Thymus (tissue), 11 donors: ENCODE measurements around the gene LY6G5C. TPM values are rescaled to one million over a fixed set of nuclear protein-coding genes. Genes with fewer than 3 reads are reported as not detected.

Experiments
- DNase-seq, 9 donors: peaks; one replicate each; pipeline ENCODE4 v3.0.0-alpha.2; 2013; ENCODE audit warnings: low spot score in 9 of 9, low read depth in 6 of 9, missing footprints in 1 of 9
- H3K27ac ChIP-seq, 2 donors: one replicate each; pipeline ENCODE4 v1.5.1; 2013; ENCODE audit warnings: control low read depth in 1 of 2, low read depth in 1 of 2, low read length in 1 of 2, mild to moderate bottlenecking in 1 of 2, moderate library complexity in 1 of 2
- H3K27me3 ChIP-seq, 2 donors: one replicate each; pipeline ENCODE4 v1.5.1; 2013; ENCODE audit warnings: low read length in 1 of 2; ENCODE audit not compliant: control insufficient read depth in 2 of 2, insufficient read depth in 1 of 2
- H3K36me3 ChIP-seq, 2 donors: one replicate each; pipeline ENCODE4 v1.5.1; 2013; ENCODE audit warnings: low read length in 1 of 2, mild to moderate bottlenecking in 1 of 2, moderate library complexity in 1 of 2; ENCODE audit not compliant: control insufficient read depth in 2 of 2, insufficient read depth in 2 of 2
- H3K4me1 ChIP-seq, 2 donors: one replicate each; pipeline ENCODE4 v1.5.1; 2013; ENCODE audit warnings: low read length in 2 of 2; ENCODE audit not compliant: control insufficient read depth in 2 of 2, insufficient read depth in 2 of 2
- H3K4me3 ChIP-seq, 2 donors: one replicate each; pipeline ENCODE4 v1.5.1; 2013; ENCODE audit warnings: low read length in 2 of 2, control low read depth in 1 of 2, mild to moderate bottlenecking in 1 of 2
- H3K9me3 ChIP-seq, 2 donors: one replicate each; pipeline ENCODE4 v1.5.1; 2013; ENCODE audit warnings: low read length in 1 of 2, mild to moderate bottlenecking in 1 of 2; ENCODE audit not compliant: control insufficient read depth in 2 of 2, insufficient read depth in 1 of 2
- WGBS: extraction: QIAGEN DNeasy Blood & Tissue Kit; methylation state at CpG from one replicate; pipeline ENCODE4 v1.1.7; 2013; 5-methylcytosine and 5-hydroxymethylcytosine counted together
- polyA plus RNA-seq: library from polyadenylated mRNA; stranded (reverse); fragments of 200-250 nt; gene quantifications from one replicate; pipeline ENCODE4 v1.2.3, GENCODE V29; 2013
- total RNA-seq: library from RNA; stranded (reverse); fragments of 120-200 nt; gene quantifications from one replicate; pipeline ENCODE4 v1.2.4, GENCODE V29; 2013
- donor health status: healthy.

Gene LY6G5C
- total and polyA plus RNA-seq, 2 donors: 0.90 to 9.1 TPM

DNA sequence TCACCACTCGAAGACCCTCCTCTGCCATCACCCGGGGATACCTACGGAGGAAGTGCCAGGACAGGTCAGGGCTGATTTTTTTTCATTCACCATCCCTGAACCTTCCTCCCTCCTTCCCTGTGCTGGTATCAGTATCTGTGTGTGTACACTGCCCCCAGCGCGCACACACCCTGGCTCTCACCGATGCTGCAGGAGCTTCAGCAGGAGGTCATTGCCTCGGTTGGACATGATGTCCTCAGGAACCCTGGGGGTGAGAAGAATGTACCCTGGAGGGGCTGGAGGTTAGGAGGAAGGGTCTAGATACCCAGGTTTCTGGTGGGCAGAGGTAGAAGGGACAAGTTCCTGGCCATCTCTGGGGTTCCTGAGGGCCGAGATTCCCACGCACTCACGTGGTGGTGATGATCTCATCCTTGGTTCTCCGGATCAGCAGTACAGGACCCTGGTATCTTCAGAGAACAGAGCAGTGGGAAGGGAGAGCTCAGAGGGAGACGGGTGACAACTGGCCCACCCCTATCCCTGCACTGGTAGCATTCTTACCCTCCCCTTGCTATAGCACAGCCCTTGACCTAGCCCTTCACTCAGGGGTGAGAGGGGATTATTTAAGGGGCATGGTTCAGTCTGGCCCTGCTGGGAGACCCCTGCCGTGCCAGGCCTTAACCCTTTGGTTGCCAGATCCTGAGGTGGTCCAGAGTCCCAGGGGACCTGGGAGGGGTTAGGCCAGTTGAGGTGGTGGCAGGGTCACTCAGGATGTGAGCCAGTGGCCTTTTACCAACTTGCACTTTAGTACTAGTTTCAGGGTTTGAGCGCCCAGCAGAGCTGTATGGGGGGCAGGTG, 7.2 kb upstream of the LY6G5C start:
- no peak for DNase-seq
- Histone ChIP-seq H3K36me3 (peaks cover 77 to 85% of the 10 kb centered on the region in 2 donors), H3K4me1 (no peaks in the 10 kb centered on the region), H3K4me3 (no peak overlapping the region), H3K27ac (no peak overlapping the region), H3K9me3 (no peaks in the 10 kb centered on the region), H3K27me3 (peaks cover 0 to 5% of the 10 kb centered on the region in 2 donors)
- 97% methylated on average over 14 of the region's 14 CpGs for WGBS

- H3K4me3 ChIP-seq: no peak overlapping the region
- H3K9me3 ChIP-seq: no peaks in the 10 kb centered on the region
- no peaks in the 10 kb centered on the region for H3K4me1 ChIP-seq
- H3K36me3 ChIP-seq: peaks cover 70 to 77% of the 10 kb centered on the region in 2 donors
- WGBS: 96% methylated on average over 8 of the region's 8 CpGs
- peaks cover 0 to 11% of the 10 kb centered on the region in 2 donors for H3K27me3 ChIP-seq
- DNase-seq: no peak
- no peak overlapping the region for H3K27ac ChIP-seq
Observed at GRCh38 chr6:31687321-31687720, 6.5 kb upstream of the LY6G5C start.

- Histone ChIP-seq H3K27me3 (peaks cover 0 to 19% of the 10 kb centered on the region in 2 donors), H3K4me1 (peaks cover 0 to 3% of the 10 kb centered on the region in 2 donors), H3K36me3 (peaks cover 64 to 71% of the 10 kb centered on the region in 2 donors), H3K9me3 (no peaks in the 10 kb centered on the region), H3K27ac (no peak overlapping the region), H3K4me3 (no peak overlapping the region)
- DNase-seq: no peak
- 97% methylated on average over 5 of the region's 5 CpGs for WGBS
Observed at GRCh38 chr6:31686483-31686882, 5.6 kb upstream of the LY6G5C start.

DNA sequence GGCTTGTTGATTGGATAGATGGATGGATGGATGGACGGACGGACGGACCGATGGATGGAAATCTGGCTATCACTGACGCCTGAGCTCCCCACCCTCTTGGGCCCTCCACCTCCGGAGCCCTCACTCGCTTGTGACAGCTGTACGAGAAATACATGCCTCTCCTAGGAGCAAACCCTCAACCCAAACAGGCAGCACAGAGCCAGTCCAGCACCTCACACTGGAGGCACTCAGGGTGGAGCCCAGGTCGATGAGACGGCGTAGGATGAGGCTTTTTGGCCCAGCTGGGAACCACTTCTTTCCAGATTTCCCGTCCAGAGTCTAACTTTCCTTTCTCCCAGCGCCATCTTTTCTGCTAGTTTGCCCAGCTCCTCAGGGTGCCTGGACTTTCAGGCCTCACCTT, 2.7 kb upstream of the LY6G5C start:
- DNase-seq: no peak
- H3K27me3 ChIP-seq: peaks cover 0 to 34% of the 10 kb centered on the region in 2 donors
- peaks cover 35 to 42% of the 10 kb centered on the region in 2 donors for H3K36me3 ChIP-seq
- no peak overlapping the region for H3K4me3 ChIP-seq
- peaks cover 2 to 20% of the 10 kb centered on the region in 2 donors for H3K4me1 ChIP-seq
- 95% methylated on average over 13 of the region's 13 CpGs for WGBS
- no peak overlapping the region for H3K27ac ChIP-seq
- no peaks in the 10 kb centered on the region for H3K9me3 ChIP-seq

DNA sequence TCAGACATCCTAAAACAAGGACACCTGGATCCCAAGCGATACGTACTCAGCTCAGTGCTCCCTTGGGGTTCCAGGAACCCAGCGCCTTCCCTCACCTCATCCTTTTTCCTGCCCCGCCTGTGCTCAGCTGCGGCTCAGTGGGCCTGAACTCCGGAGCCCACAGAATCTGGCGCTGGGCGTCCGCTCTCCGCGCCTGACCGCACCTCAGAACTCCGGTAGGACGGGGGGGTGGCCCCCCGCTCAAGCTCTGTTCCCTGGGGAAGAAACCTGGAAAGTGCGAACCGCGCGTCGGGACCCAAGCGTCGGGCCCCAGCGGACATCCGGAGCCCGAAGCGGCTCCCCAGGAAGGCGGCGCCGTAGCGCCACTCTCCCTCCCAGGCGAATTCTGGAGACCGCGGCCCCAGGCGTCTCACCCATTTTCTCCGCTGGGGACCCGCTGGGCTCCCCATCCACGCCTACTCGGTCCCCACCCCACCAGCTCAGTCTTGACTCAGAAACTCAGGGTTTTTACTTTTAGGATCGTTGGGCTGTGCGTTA, 336 bp upstream of the LY6G5C start:
- peaks cover 0 to 34% of the 10 kb centered on the region in 2 donors for H3K27me3 ChIP-seq
- H3K4me1 ChIP-seq: peaks cover 2 to 27% of the 10 kb centered on the region in 2 donors
- H3K27ac ChIP-seq: peak overlapping the region; percentile 37 to 46
- peak in 2 of 9 donors; percentile 43 to 65 for DNase-seq
- under 1% methylated on average over 40 of the region's 40 CpGs for WGBS
- peak overlapping the region; percentile 62 to 70 for H3K4me3 ChIP-seq
- no peaks in the 10 kb centered on the region for H3K9me3 ChIP-seq
- H3K36me3 ChIP-seq: peaks cover 11 to 18% of the 10 kb centered on the region in 2 donors

DNA sequence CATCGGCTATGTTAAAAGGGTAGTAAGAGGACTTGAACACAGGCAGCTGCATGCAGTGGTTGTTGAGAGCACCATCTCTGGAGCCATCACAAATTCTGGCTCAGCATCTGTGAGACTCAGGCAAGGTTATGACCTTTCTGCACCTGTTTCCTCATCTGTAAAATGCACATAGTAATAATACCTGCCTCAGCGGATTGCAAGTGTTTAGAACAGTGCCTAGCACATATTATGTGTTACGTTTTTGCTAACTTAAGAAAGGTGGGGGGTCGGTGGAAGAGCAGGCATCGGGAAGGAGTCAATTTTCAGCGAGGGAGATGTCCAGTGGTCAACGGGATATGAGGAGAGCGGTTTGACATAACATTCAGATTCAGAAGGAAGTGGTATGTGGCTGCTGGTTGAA, 2.9 kb downstream of the LY6G5C start:
- H3K27ac ChIP-seq: no peak overlapping the region
- DNase-seq: no peak
- peaks cover 0 to 28% of the 10 kb centered on the region in 2 donors for H3K27me3 ChIP-seq
- no peaks in the 10 kb centered on the region for H3K9me3 ChIP-seq
- H3K36me3 ChIP-seq: peaks cover 11 to 17% of the 10 kb centered on the region in 2 donors
- 89% methylated on average over 8 of the region's 8 CpGs for WGBS
- peaks cover 2 to 27% of the 10 kb centered on the region in 2 donors for H3K4me1 ChIP-seq
- H3K4me3 ChIP-seq: no peak overlapping the region

DNA sequence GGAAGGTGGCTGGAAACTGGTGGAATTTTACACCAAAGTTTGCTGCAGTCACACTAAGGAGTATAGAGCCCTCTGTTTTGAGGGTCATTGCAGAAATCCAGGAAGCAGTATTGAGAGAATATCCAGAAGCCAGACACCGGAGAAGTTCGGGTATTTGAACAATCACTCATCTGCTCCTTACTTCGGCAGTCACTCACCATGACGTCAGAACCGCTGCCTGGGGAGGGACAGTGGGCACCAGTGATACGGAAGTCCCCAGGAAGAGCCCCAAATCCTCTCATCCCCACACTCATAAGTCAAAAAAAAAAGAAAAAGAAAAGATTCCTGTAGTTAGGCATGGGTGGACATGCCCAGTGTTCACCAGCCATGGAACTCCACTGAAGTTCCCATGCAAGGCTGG, 4.0 kb downstream of the LY6G5C start:
- Histone ChIP-seq H3K27me3 (peaks cover 0 to 19% of the 10 kb centered on the region in 2 donors), H3K27ac (no peak overlapping the region), H3K4me3 (no peak overlapping the region), H3K36me3 (peaks cover 16 to 26% of the 10 kb centered on the region in 2 donors), H3K4me1 (peaks cover 2 to 27% of the 10 kb centered on the region in 2 donors), H3K9me3 (no peaks in the 10 kb centered on the region)
- DNase-seq: no peak
- 97% methylated on average over 6 of the region's 6 CpGs for WGBS

GRCh38 chr6:31676322-31676903, 4.5 kb downstream of the LY6G5C start:
- peaks cover 21 to 31% of the 10 kb centered on the region in 2 donors for H3K36me3 ChIP-seq
- no peak for DNase-seq
- H3K9me3 ChIP-seq: no peaks in the 10 kb centered on the region
- peaks cover 0 to 14% of the 10 kb centered on the region in 2 donors for H3K27me3 ChIP-seq
- no peak overlapping the region for H3K27ac ChIP-seq
- peaks cover 2 to 23% of the 10 kb centered on the region in 2 donors for H3K4me1 ChIP-seq
- no peak overlapping the region for H3K4me3 ChIP-seq
- 92% methylated on average over 4 of the region's 4 CpGs for WGBS

DNA sequence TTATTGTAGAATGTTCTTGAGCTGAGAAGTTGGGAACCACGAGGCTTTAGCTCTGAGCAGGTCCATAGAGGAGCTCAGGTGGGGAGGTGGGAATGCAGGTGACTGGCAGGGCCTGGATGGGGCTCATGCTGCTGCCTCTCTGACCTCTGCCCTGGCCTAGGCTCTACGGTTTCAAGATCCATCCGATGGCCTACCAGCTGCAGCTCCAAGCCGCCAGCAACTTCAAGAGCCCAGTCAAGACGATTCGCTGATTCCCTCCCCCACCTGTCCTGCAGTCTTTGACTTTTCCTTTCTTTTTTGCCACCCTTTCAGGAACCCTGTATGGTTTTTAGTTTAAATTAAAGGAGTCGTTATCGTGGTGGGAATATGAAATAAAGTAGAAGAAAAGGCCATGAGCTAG, 11.2 kb downstream of the LY6G5C start, which contains the start of gene LY6G5B:
TSS of gene LY6G5B (plus strand) at position 301 of the 400 bp plus-strand sequence. CDS start 975 bp downstream, outside the sequence.
- 98% methylated on average over 8 of the region's 8 CpGs for WGBS

More for the DNA sequence above, 11.2 kb downstream of the LY6G5C start, which contains the start of gene LY6G5B:
- Histone ChIP-seq H3K27me3 (no peaks in the 10 kb centered on the region), H3K9me3 (no peaks in the 10 kb centered on the region), H3K4me1 (peaks cover 7 to 18% of the 10 kb centered on the region in 2 donors), H3K36me3 (peaks cover 56 to 70% of the 10 kb centered on the region in 2 donors), H3K27ac (no peak within 1 kb of the TSS), H3K4me3 (no peak within 1 kb of the TSS)
- DNase-seq: no peak
